IMR-90 (cell line): Measurements from ENCODE around the gene ZNF611. TPM values are rescaled to one million over a fixed set of nuclear protein-coding genes. Genes with fewer than 3 reads are reported as not detected.

ENCODE experiments used
- ATAC-seq: fragments of 200-7000 bp; cut with Tn5 transposase; 2 replicates; pipeline ENCODE4 v1.9.1; 2020; ENCODE audit warnings: low read depth, mild to moderate bottlenecking, moderate library complexity
- BruUV-seq: library from RNA; stranded (reverse); fragments of 400-500 nt; replicated peaks from 2 replicates; lab custom pipeline; 2021; lab: Mats Ljungman, UMichigan
- CTCF ChIA-PET: fragments of 300-600 bp; formaldehyde crosslinking; extraction: SDS; loops from one replicate; lab custom pipeline; 2021; ENCODE audit warnings: antibody characterized with exemption; lab: Yijun Ruan, JAX
- POLR2A ChIA-PET: fragments of 300-600 bp; sonication (Branson Sonifier 250); formaldehyde crosslinking; loops from one replicate; lab custom pipeline; 2022; ENCODE audit warnings: antibody characterized with exemption; ENCODE audit not compliant: unreplicated experiment; lab: Charles Lee
- DNase-seq: peaks from one replicate; pipeline ENCODE4 v3.0.0; 2013
- H2AFZ ChIP-seq: replicated peaks from 2 replicates; pipeline ENCODE3; 2013; ENCODE audit warnings: low read length, mild to moderate bottlenecking; ENCODE audit not compliant: poor library complexity
- H2AK5ac ChIP-seq: 2 replicates; pipeline ENCODE4 v1.6.1; 2013; ENCODE audit warnings: low read depth, low read length, inconsistent platforms
- H2AK9ac ChIP-seq: replicated peaks from 2 replicates; pipeline ENCODE3; 2013; ENCODE audit warnings: mild to moderate bottlenecking, low read depth, low read length, moderate library complexity; ENCODE audit not compliant: poor library complexity
- H2BK120ac ChIP-seq: 2 replicates; pipeline ENCODE4 v1.6.1; 2013; ENCODE audit warnings: low read depth, low read length, inconsistent platforms
- H2BK15ac ChIP-seq: 3 replicates; pipeline ENCODE4 v1.6.1; 2013; ENCODE audit warnings: low read depth, low read length, inconsistent platforms
- H2BK20ac ChIP-seq: 2 replicates; pipeline ENCODE4 v1.6.1; 2013; ENCODE audit warnings: low read depth, mild to moderate bottlenecking, inconsistent platforms, low read length, moderate library complexity
- H2BK5ac ChIP-seq: 2 replicates; pipeline ENCODE4 v1.6.1; 2013; ENCODE audit warnings: mild to moderate bottlenecking, low read depth, low read length, inconsistent platforms; ENCODE audit not compliant: poor library complexity, severe bottlenecking
- H3K14ac ChIP-seq: replicated peaks from 2 replicates; pipeline ENCODE4 v1.6.1; 2013; ENCODE audit warnings: low read depth, low read length, inconsistent platforms
- H3K18ac ChIP-seq: 2 replicates; pipeline ENCODE4 v1.6.1; 2013; ENCODE audit warnings: low read depth, low read length, control low read depth
- H3K23ac ChIP-seq: 2 replicates; pipeline ENCODE4 v1.6.1; 2013; ENCODE audit warnings: low read depth, low read length, inconsistent platforms
- H3K27ac ChIP-seq: 2 replicates; pipeline ENCODE4 v1.5.1; 2013; ENCODE audit warnings: mild to moderate bottlenecking, control low read depth, low read length; ENCODE audit not compliant: insufficient read depth
- H3K27me3 ChIP-seq: 2 replicates; pipeline ENCODE4 v1.6.1; 2013; ENCODE audit warnings: low read length; ENCODE audit not compliant: control insufficient read depth, insufficient read depth
- H3K36me3 ChIP-seq: 2 replicates; pipeline ENCODE4 v1.6.1; 2013; ENCODE audit warnings: low read length, mixed read lengths; ENCODE audit not compliant: control insufficient read depth, insufficient read depth
- H3K4ac ChIP-seq: 2 replicates; pipeline ENCODE4 v1.6.1; 2013; ENCODE audit warnings: low read depth, low read length, inconsistent platforms
- H3K4me1 ChIP-seq: 2 replicates; pipeline ENCODE4 v1.6.1; 2013; ENCODE audit warnings: low read length, mixed read lengths; ENCODE audit not compliant: control insufficient read depth, insufficient read depth
- H3K4me2 ChIP-seq: 2 replicates; pipeline ENCODE4 v1.6.1; 2013; ENCODE audit warnings: low read depth, mild to moderate bottlenecking, control low read depth, low read length, moderate library complexity
- H3K4me3 ChIP-seq: 2 replicates; pipeline ENCODE4 v1.5.1; 2013; ENCODE audit warnings: low read depth, mild to moderate bottlenecking, control low read depth, low read length, moderate library complexity; ENCODE audit not compliant: insufficient read depth
- H3K56ac ChIP-seq: 2 replicates; pipeline ENCODE4 v1.6.1; 2013; ENCODE audit warnings: low read length, inconsistent platforms; ENCODE audit not compliant: insufficient read depth; ENCODE audit errors: extremely low read depth
- H3K79me1 ChIP-seq, 2 experiments: 2 replicates each; pipeline ENCODE4 v1.6.1; 2013; ENCODE audit warnings: low read length in 2 of 2, inconsistent platforms in 1 of 2, low read depth in 1 of 2
- H3K9ac ChIP-seq: 2 replicates; pipeline ENCODE4 v1.6.1; 2013; ENCODE audit warnings: low read depth, low read length, control low read depth
- H3K9me1 ChIP-seq: 2 replicates; pipeline ENCODE4 v1.6.1; 2013; ENCODE audit warnings: low read length, inconsistent platforms; ENCODE audit not compliant: insufficient read depth
- H3K9me3 ChIP-seq: 2 replicates; pipeline ENCODE4 v1.6.1; 2013; ENCODE audit warnings: low read length; ENCODE audit not compliant: control insufficient read depth, insufficient read depth
- H4K20me1 ChIP-seq: 2 replicates; pipeline ENCODE4 v1.6.1; 2013; ENCODE audit warnings: low read length, inconsistent platforms; ENCODE audit not compliant: insufficient read depth
- H4K5ac ChIP-seq: 2 replicates; pipeline ENCODE4 v1.6.1; 2013; ENCODE audit warnings: mild to moderate bottlenecking, low read depth, low read length, control low read depth
- H4K8ac ChIP-seq, 2 experiments: 2 replicates each; pipeline ENCODE4 v1.6.1; 2013; ENCODE audit warnings: low read depth in 2 of 2, low read length in 2 of 2, control low read depth in 1 of 2, inconsistent platforms in 1 of 2
- H4K91ac ChIP-seq: 2 replicates; pipeline ENCODE4 v1.6.1; 2013; ENCODE audit warnings: low read depth, low read length, inconsistent platforms; ENCODE audit not compliant: insufficient read depth
- CHD1 ChIP-seq: IDR thresholded peaks from 2 replicates; pipeline ENCODE4 v1.6.1; 2012; ENCODE audit warnings: low read depth, low read length, improper control_type of control experiment
- FOS ChIP-seq: fragments of 150-350 bp; IDR thresholded peaks from 2 replicates; pipeline ENCODE4 v1.6.1; 2016; ENCODE audit warnings: low read depth, low read length
- MAZ ChIP-seq: IDR thresholded peaks from 2 replicates; pipeline ENCODE4 v1.6.1; 2012; ENCODE audit warnings: low read depth, mild to moderate bottlenecking, low read length, improper control_type of control experiment, moderate library complexity, borderline replicate concordance
- NFE2L2 ChIP-seq: fragments of 150-350 bp; IDR thresholded peaks from 2 replicates; pipeline ENCODE4 v1.6.1; 2016; ENCODE audit warnings: low read depth, mild to moderate bottlenecking, low read length
- SMC3 ChIP-seq: fragments of 150-350 bp; IDR thresholded peaks from 2 replicates; pipeline ENCODE4 v1.6.1; 2016; ENCODE audit warnings: low read depth, mild to moderate bottlenecking, antibody characterized with exemption, low read length, moderate library complexity
- WGBS, 2 experiments: methylation state at CpG; one replicate each; pipeline versions ENCODE4 v1.1.5 to v1.1.7; 2013; ENCODE audit warnings: missing lambda C conversion rate in 2 of 2; ENCODE audit not compliant: insufficient read length in 1 of 2; ENCODE audit errors: extremely low coverage in 2 of 2; 5-methylcytosine and 5-hydroxymethylcytosine counted together
- dilution Hi-C: fragments of 300-500 bp; cut with HindIII; formaldehyde crosslinking; loops from one replicate; pipeline ENCODE4 v1.14.3; 2018; ENCODE audit warnings: low sequenced_read_pairs; ENCODE audit not compliant: unreplicated experiment
- in situ Hi-C: fragments of 300-500 bp; cut with MboI; formaldehyde crosslinking; loops from 3 replicates; pipeline ENCODE4 v1.14.3; 2019; ENCODE audit warnings: low sequenced_read_pairs, inconsistent platforms, mixed read lengths
- intact Hi-C: fragments of 100-400 bp; cut with micrococcal nuclease; formaldehyde crosslinking; loops from 2 replicates; pipeline ENCODE4 v1.10.0; 2022
- polyA plus RNA-seq, 3 experiments: library from polyadenylated mRNA; depleted of rRNA; stranded (reverse); fragments of >200 nt; gene quantifications; 2 replicates each; pipeline ENCODE4 v1.2.3, GENCODE V29; 2012; ENCODE audit warnings: low replicate concordance in 1 of 3
- total RNA-seq: library from RNA; depleted of rRNA; stranded (reverse); fragments of >200 nt; gene quantifications from 2 replicates; pipeline ENCODE4 v1.2.3, GENCODE V29; 2012

The ZNF611 gene
- total and polyA plus RNA-seq, 2 of the 4 experiments (the other 2 are of a cell fraction) = 3.8 to 8.8 TPM

DNA sequence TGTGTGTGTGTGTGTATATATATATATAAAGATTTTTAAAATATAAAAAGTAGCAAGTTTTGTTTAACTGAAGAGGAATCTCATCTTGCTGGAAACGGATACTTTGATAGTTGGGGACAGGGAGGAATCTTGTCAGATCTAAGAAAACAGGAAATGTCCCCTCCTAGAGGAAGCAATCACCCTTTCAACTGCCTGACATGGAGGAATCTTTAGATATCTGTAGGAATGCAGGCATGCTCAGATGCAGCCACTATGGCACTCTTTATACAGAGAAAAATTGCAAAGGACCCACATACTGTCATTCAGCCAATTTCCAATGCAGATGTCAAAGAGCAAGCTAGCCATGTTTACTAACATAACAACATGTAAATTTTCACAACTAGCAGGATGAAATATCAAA, 38.8 kb downstream of the ZNF611 start:
- Histone ChIP-seq H4K5ac (no peak overlapping the region), H3K27ac (no peak overlapping the region), H4K8ac (no peak overlapping the region), H2BK15ac (no peak overlapping the region), H4K91ac (no peak overlapping the region), H2AFZ (no peak overlapping the region), H2BK5ac (no peak overlapping the region), H4K20me1 (no peaks in the 10 kb centered on the region), H3K9ac (no peak overlapping the region), H2BK120ac (no peak overlapping the region), H3K56ac (no peak overlapping the region), H3K4me1 (peaks cover 2% of the 10 kb centered on the region), H3K4me2 (no peak overlapping the region), H3K4ac (no peak overlapping the region), H2AK5ac (no peak overlapping the region), H3K9me3 (no peaks in the 10 kb centered on the region), H3K23ac (no peak overlapping the region), H3K79me1 (peaks cover 0 to 2% of the 10 kb centered on the region in 2 experiments; a peak in 2 of 4 replicates), H3K36me3 (no peaks in the 10 kb centered on the region), H3K4me3 (no peak overlapping the region), H3K9me1 (no peaks in the 10 kb centered on the region), H2AK9ac (no peak overlapping the region), H3K27me3 (no peaks in the 10 kb centered on the region), H2BK20ac (no peak overlapping the region), H3K18ac (no peak overlapping the region), H3K14ac (no peak overlapping the region)
- ChIA-PET CTCF (no interaction called here), POLR2A (no interaction called here)
- in situ Hi-C loops = no loop called here
- DNase-seq (no peak), ATAC-seq (no peak)
- intact Hi-C loops = no loop called here
- no CpG with 5 or more reads among the region's 1 CpG for WGBS, 2 experiments
- dilution Hi-C loops = no loop called here
- TF ChIP-seq MAZ (no peak), CHD1 (no peak), SMC3 (no peak), FOS (no peak), NFE2L2 (no peak)
- no TSS peak for BruUV-seq
